Measurements from ENCODE around the gene FGF8.

The FGF8 gene

DNA sequence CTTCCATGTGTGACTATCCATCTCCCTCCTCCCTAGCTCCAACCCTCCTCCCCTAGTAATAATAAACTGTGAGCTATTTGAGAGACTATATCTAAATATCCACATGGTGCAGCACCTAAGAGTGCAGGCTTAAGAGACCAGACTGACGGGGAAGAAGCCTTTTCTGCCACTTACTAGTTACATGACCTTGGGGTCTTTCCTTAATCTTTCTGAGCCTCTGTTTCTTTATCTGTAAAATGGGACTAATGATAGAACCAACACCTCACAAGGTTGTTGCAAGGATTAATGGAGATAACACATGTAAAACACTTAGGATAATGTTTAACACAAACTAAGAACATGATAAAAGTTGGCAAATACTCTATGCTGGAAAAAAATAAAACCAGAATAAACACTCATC is 43.8 kb downstream of the FGF8 start:
- Histone ChIP-seq H3K27ac (ENCODE audit: low read depth, low read length, poor library complexity, severe bottlenecking) (no peak overlapping the region), H3F3A (ENCODE audit: insufficient read depth, low read length) (no peaks in the 10 kb centered on the region), H4K20me1 (ENCODE audit: insufficient read depth, low read length) (no peaks in the 10 kb centered on the region), H3K9me3 (ENCODE audit: low read length) (no peaks in the 10 kb centered on the region), H3K9ac (ENCODE audit: low read length) (no peak overlapping the region), H3K36me3 (ENCODE audit: insufficient read depth, low read length) (no peaks in the 10 kb centered on the region), H3K4me2 (ENCODE audit: low read length) (no peak overlapping the region), H3K4me3 (ENCODE audit: low read depth, low read length, poor library complexity, severe bottlenecking) (no peak overlapping the region), H3K27me3 (ENCODE audit: insufficient read depth, low read length) (no peaks in the 10 kb centered on the region), H3K79me2 (ENCODE audit: insufficient read depth, low read length) (no peaks in the 10 kb centered on the region), H2AFZ (ENCODE audit: low read length) (no peak overlapping the region), H3K9me2 (ENCODE audit: low read depth, low read length) (no peaks in the 10 kb centered on the region), H3K4me1 (ENCODE audit: insufficient read depth, low read length, severe bottlenecking) (no peaks in the 10 kb centered on the region)
- no peak for TF ChIP-seq EZH2 (IDR thresholded peaks at IDR 0.05; ENCODE audit: borderline replicate concordance, low read length)
- TF ChIP-seq, protein P1, sequence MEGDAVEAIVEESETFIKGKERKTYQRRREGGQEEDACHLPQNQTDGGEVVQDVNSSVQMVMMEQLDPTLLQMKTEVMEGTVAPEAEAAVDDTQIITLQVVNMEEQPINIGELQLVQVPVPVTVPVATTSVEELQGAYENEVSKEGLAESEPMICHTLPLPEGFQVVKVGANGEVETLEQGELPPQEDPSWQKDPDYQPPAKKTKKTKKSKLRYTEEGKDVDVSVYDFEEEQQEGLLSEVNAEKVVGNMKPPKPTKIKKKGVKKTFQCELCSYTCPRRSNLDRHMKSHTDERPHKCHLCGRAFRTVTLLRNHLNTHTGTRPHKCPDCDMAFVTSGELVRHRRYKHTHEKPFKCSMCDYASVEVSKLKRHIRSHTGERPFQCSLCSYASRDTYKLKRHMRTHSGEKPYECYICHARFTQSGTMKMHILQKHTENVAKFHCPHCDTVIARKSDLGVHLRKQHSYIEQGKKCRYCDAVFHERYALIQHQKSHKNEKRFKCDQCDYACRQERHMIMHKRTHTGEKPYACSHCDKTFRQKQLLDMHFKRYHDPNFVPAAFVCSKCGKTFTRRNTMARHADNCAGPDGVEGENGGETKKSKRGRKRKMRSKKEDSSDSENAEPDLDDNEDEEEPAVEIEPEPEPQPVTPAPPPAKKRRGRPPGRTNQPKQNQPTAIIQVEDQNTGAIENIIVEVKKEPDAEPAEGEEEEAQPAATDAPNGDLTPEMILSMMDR (IDR thresholded peaks at IDR 0.05; ENCODE audit: low read length), result no peak

DNA sequence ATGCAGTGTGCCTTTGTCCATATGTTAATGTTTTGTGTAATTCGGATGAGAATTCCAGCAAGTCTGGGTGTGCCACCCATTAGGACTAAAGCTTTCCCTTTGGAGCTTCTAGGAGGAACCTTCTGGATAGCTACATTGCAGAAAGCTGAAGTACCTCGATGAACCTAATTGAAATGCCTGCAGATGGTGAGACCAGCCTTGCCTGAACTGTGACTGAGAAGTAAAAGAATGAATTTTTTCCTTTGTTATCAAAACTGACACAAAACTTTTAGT is 49.9 kb downstream of the FGF8 start:
- no peaks in the 10 kb centered on the region for H3K27me3 ChIP-seq (ENCODE audit: insufficient read depth, low read length)
- no peaks in the 10 kb centered on the region for H4K20me1 ChIP-seq (ENCODE audit: insufficient read depth, low read length)
- no peak overlapping the region for H3K27ac ChIP-seq (ENCODE audit: low read depth, low read length, poor library complexity, severe bottlenecking)
- no peaks in the 10 kb centered on the region for H3K9me2 ChIP-seq (ENCODE audit: low read depth, low read length)
- H3K4me3 ChIP-seq (ENCODE audit: low read depth, low read length, poor library complexity, severe bottlenecking), result no peak overlapping the region
- H3F3A ChIP-seq (ENCODE audit: insufficient read depth, low read length), result no peaks in the 10 kb centered on the region
- no peaks in the 10 kb centered on the region for H3K79me2 ChIP-seq (ENCODE audit: insufficient read depth, low read length)
- no peak for TF ChIP-seq EZH2 (IDR thresholded peaks at IDR 0.05; ENCODE audit: borderline replicate concordance, low read length)
- TF ChIP-seq, protein P1 (IDR thresholded peaks at IDR 0.05; ENCODE audit: low read length), result no peak
- no peaks in the 10 kb centered on the region for H3K9me3 ChIP-seq (ENCODE audit: low read length)
- no peak overlapping the region for H3K9ac ChIP-seq (ENCODE audit: low read length)
- no peak overlapping the region for H2AFZ ChIP-seq (ENCODE audit: low read length)
- H3K4me1 ChIP-seq (ENCODE audit: insufficient read depth, low read length, severe bottlenecking), result no peaks in the 10 kb centered on the region
- H3K4me2 ChIP-seq (ENCODE audit: low read length), result no peak overlapping the region
- no peaks in the 10 kb centered on the region for H3K36me3 ChIP-seq (ENCODE audit: insufficient read depth, low read length)

DNA sequence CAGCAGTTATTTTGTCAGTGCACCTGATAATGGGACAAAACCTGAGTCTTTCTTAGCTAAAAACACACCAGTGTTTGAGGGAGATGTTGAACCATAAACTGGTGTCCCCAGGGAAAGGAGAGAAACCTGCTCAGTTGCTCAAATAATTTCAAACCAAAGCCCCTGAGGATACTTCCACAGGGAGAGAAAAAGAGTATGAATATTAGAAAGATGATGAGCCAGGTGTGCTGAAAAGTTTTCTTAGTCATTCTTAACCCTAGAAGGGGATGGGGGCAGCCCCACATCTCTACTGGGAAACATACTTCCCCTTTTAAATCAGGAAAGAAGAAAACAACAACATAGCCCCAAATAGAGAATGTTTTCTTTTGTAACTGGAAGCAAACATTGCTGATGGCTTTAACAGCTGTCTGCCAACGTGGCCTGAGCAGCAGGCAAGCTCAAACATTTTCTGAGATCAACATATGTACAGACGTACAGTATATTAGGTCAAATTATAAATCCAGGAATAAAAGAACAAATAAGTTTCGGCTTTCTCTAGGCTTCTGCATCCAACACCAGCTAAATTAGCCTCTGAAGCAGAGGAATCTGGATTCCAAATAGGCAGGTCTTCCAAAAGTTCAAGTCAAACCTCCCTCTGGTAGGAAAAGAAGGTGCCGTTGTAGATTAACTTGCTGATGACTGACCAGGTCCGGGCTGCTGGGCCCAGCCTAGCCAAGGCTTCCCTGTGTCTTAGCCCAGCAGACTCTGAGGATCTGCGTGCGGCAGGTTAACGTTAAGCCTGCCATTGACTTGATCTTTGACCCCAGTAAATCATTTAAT is 50.4 kb downstream of the FGF8 start:
- Histone ChIP-seq H3K4me2 (ENCODE audit: low read length) (no peak overlapping the region), H3K9me3 (ENCODE audit: low read length) (no peaks in the 10 kb centered on the region), H3K79me2 (ENCODE audit: insufficient read depth, low read length) (no peaks in the 10 kb centered on the region), H3K27ac (ENCODE audit: low read depth, low read length, poor library complexity, severe bottlenecking) (no peak overlapping the region), H3K27me3 (ENCODE audit: insufficient read depth, low read length) (no peaks in the 10 kb centered on the region), H3K36me3 (ENCODE audit: insufficient read depth, low read length) (no peaks in the 10 kb centered on the region), H3F3A (ENCODE audit: insufficient read depth, low read length) (no peaks in the 10 kb centered on the region), H3K9me2 (ENCODE audit: low read depth, low read length) (no peaks in the 10 kb centered on the region), H4K20me1 (ENCODE audit: insufficient read depth, low read length) (no peaks in the 10 kb centered on the region), H3K4me3 (ENCODE audit: low read depth, low read length, poor library complexity, severe bottlenecking) (no peak overlapping the region), H3K9ac (ENCODE audit: low read length) (no peak overlapping the region), H2AFZ (ENCODE audit: low read length) (no peak overlapping the region), H3K4me1 (ENCODE audit: insufficient read depth, low read length, severe bottlenecking) (no peaks in the 10 kb centered on the region)
- TF ChIP-seq EZH2 (IDR thresholded peaks at IDR 0.05; ENCODE audit: borderline replicate concordance, low read length), result no peak
- TF ChIP-seq, protein P1 (IDR thresholded peaks at IDR 0.05; ENCODE audit: low read length), result no peak
